Measurements from ENCODE around the gene ZNF616.

ZNF616 gene

DNA sequence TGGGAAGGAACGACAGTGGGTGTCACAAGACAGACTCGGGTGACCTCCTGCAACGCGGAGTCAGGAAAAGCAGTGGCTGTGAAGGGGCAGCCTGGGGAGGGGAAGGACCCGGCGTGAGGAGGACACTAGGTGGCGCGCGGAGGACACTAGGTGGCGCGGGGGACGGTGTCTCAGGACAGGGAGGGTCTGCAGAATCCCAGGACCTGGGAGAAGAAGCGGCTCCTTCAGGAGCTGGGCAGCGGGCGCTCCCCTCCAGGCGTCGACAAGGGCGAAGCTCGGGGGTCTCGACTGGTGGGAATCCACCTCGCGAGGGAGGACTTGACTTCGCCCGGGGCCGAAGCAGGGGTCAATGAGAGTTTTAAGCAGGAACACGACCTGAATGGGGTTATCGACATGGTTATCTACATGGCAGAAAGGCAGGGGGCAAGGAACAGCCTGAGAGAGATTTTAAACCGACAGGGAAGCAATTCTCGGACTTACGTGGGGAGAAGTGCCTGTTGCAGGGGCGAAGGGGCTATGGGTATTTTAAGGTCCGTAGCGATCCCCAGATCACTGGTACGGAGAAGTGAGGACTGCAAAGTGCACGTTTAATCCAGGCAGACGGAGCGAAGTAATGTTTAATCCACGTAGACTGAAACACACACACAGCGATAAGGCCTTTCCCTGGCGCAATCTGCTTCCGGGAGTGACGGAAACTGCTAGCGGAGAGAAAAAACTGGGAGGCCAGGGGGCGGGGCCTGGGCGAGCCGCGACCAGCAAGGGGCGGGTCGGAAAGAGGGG lies at the start of gene ZNF616:
TSS of gene ZNF616 (minus strand) at position 687 of the 780 bp plus-strand sequence. CDS start 9,426 bp downstream, outside the sequence.
- FAIRE-seq, result peak; percentile 93

DNA sequence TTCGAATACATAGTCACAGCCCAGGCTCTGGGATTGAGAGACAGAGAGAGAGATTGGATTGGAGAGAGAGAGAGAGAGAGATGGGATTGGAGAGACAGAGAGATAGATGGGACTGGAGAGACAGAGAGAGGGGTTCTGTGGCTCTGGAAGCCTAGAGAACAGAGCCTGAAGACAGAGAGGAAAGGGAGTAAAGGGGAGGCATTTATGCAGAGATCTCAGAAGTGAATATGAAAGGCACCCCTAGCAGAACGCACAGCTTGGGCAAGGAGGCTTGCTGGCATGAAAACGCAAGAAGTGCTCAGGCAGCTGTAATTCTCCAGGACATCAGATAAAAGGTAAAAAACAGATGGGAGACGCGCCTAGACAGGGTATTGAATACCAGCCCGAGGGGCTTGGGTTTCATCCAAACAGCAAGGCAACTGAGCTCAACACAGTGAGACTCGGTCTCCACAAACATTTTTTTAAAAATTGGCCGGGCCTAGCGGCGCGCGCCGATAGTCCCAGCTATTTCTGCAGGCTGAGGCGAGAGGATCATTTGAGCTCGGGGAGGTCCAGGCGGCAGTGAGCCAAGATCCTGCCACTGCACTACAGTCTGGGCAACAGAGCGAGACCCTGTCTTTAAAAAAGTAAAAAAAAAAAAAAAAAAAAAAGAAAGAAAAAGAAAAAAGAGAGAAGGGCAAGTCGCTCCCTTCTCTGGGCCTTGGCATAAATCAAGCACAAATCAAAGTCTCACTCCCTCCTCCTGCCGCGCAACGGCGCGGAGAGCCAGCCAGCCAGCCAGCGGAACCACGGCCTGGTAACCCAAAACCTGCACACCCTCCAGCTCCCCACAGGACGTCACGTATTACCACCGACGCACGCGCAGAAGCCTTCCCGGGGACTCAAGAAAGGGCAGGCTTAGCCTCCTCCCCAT lies 49.3 kb upstream of the ZNF616 start:
- FAIRE-seq, result no peak

DNA sequence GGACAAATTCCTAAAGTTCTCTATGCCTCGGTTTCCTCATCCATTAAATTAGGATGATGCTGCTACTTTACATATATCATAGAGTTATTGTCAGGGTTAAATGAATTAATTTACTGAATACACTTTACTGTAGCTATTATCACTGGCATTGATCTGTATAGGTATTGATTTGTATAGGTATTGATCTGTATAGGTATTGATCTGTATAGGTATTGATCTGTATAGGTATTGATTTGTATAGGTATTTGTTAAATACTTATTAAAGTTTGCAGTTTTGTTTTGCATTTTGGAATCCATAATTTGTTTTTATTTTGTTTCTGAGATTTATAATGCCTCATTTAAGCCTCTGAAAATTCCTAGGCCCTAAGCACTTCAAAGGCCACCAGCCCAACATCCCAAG lies 47.7 kb upstream of the ZNF616 start:
- FAIRE-seq, result no peak

DNA sequence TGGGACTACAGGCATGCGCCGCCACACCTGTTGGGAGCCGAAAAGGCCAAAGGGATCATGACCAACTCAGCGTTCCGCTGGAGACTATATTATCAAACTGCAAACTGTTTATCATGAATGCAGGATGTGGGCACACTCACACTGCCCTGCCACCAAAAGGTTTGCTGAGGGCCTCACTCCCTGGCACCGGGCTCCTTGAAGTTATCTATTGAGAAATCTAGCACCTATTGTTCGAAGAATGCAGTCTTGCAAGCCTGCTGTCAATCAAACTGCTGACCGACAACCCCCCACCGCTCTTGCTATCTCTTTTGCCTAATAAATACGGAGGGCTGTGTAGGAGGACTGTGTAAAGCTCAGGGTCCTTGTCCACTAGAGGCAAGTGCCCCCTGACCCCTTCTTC lies 36.8 kb upstream of the ZNF616 start:
- FAIRE-seq, result no peak

DNA sequence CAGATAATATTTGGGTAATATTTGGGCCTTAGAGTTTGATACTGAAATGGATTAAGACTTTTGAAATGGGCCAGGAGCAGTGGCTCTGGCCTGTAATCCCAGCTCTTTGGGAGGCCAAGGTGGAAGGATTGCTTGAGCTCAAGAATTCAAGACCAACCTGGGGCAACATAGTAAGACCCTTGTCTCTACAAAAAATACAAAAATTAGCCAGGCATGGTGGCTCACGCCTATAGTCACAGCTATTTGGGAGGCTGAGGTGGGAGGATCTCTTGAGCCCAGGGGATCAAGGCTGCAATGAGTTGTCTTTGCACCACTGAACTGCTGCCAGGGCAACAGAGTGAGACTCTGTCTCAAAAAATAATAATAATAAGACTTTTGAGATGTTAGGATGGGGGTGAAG lies 32.6 kb upstream of the ZNF616 start:
- FAIRE-seq, result no peak

DNA sequence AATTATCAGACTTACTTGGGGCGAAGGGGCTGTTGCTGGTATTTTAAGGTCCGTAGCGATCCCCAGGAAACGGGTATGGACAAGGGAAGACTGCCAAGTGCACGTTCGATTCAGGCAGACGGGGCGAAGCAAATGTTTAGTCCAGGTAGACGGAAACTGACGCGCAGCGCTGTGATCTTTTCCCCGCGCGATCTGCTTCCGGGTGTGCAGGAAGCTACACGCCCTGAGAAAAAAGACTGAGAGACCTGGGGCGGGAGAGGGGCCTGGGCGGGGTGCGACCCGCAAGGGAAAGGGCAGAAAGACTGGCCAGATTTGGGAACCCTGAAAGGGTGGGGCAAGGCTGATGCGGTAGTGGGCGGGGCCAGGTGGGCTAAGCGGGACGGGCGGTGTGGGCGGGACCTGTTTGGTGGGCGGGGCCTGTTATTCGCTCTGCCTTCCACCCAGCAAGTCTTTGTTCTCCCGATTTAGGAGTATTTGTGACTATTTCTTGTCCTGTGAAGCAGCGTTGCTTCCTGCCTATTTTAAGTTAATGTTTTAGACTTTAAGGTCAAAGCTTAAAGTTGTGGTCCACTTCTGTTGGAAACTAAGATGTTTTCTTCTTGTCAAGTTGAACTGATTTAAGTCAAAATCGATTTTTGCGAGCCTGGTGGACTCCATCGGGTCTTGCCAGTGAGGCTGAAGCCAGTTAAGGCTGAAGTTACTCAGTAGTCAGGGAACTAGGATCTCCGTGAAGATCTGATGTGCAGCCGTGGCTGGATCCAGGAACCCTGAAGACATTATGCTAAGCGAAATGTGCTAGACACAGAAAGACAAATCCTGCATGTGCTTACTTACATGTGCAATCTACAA lies 31.8 kb upstream of the ZNF616 start, which contains the start of gene ZNF836:
TSS of gene ZNF836 (minus strand) at position 301 of the 849 bp plus-strand sequence. CDS start 3,549 bp downstream, outside the sequence.
- no peak for FAIRE-seq

DNA sequence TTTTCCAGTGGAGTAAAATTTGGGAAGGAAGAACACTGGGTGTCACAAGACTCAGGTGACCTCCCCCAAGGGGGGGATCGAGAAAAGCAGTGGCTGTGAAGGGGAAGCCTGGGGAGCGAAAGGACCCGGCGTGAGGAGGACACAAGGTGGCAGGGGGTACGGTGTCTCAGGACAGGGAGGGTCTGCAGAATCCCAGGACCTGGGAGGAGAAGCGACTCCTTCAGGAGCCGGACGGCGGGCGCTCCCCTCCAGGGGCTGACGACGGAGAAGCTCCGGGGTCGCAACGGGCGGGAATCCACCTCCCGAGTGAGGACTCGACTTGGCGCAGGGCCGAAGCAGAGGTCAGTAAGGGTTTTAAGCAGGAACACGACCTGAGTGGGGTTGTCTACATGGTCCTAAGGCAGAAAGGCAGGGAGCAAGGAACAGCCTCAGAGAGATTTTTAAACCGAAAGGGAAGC lies 31.2 kb upstream of the ZNF616 start:
- FAIRE-seq, result no peak

DNA sequence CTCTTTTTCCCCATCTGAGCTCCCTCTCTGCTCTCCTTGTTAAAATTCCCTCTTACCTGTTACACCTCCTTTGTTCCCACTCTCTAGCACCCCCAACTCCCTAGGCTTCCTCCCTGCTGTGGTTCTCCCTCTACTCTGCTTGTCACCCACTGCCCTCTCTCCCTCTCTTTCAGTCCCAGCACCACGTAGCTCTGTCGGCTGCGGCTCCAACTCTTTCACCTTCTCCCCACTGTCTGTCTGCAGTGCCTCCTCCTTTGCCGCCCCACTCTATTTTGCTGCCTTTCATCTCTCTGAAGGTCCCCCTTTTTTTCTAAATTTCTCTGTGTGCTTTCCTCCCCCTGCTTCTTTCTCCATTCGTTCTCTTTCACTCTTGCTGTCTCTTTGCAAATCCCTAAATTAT lies 30.6 kb upstream of the ZNF616 start:
- FAIRE-seq, result no peak

DNA sequence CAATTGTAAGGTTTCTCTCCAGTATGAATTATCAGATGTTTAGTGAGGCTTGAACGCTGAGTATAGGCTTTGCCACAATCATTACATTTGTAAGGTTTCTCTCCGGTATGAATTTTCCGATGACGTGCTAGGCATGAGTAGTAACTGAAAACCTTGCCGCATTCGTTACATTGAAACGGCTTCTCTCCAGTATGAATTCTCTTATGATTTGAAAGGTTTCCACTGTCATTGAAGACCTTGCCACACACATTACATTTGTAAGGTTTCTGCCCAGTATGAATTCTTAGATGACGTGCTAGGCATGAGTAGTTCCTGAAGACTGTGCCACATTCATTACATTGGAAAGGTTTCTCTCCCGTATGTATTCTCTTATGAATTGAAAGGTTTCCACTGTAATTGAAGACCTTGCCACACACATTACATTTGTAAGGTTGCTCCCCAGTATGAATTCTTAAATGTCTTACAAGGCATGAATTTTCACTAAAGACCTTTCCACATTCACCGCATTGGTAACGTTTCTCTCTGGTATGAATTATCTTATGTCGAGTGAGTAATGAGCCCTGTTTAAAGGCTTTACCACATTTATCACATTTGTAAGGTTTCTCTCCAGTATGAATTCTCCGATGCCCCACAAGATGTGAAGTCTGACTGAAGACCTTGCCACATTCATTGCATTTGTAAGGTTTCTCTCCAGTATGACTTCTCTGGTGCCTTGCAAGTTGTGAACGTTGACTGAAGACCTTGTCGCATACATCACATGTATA lies 16.0 kb upstream of the ZNF616 start:
- no peak for FAIRE-seq

DNA sequence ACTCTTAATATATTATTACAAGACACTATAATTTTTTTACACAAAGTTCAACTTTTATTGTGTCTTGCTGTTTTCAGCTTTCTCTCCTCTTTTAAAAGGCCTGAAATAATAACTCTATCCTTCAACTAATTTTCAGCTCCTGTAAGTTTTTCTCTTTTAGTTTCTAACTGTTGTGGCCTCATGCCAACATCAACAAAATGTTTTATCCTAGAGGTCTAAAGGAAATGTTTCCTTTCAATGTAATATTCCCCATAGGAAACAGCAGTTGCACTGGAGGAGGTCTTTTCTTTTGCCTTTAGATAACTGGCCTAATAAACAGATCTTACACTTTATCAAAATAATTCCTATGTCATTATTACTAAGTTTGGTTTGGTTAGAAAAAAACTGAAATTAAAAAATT lies 8.5 kb upstream of the ZNF616 start:
- no peak for FAIRE-seq

DNA sequence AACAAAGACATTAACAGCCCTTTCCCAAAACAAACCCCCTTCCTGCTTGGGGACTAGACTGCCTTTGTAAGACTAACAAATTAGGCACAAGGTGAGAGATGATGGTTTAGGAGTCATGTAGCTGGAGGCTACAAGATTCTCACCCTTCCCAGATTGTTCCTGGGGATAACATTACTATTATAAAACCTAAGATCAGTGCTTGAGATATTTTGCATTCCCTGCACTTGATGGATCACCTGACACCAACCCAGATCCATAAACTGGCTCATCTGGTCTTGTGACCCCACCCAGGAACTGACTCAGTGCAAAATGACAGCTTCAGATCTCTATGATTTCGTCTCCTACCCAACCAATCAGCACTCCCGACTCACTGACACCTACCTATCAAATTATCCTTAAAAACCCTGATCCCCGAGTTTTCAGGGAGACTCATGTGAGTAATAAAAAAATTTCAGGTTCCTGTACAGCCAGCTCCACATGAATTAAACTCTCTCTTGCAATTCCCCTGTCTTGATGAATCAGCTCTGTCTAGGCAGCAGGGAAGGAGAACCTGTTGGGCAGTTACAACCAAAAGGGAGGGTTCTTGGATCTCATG lies 2.4 kb upstream of the ZNF616 start:
- no peak for FAIRE-seq

DNA sequence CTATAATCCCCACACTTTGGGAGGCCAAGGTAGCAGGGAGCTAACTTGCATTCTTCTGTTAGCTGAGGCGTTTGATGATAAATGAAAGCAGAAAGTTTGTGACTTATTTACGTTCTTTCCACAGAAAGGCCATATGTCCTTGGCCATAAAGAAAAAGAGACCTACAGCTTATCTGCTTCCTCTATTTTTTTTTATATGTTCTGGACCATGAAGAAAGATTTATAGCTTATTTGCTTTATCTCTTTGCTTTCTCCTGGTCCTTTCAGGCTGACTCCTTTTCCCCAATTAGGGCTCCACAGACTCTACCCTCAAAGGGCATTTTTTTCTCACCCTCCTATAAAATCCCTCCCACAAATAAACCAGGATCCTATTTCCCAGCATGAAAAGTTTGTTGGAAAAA lies 1.5 kb upstream of the ZNF616 start:
- no peak for FAIRE-seq

DNA sequence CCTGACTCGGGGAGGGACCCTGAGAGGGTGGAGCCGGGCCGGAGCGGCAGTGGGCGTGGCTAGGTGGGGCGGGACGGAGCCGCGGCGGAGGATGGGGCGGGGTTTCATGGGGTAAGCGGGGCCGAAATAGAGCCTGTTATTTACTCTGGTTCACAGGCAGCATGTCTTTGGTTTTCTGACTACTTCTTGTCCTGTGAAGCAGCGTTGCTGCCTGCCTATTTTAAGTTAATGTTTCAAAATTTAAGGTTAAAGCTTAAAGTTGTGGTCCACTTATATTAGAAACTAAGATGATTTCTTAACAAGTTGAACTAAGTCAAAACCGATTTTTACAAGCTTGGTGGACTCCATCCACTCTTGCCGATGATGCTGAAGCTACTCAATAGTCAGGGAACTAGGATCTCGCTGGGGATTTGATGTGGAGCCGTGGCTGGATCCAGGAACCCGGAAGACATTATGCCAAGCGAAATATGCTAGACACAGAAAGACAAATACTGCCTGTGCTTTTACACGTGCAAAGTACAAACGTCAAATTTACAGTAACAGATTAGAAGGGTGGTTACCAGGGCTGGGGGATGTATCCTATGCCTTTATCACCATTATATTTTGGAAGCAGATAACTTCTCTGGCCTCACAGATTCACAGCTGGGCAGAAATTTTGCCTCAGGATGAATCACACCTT lies 433 bp upstream of the ZNF616 start:
- FAIRE-seq, result no peak

DNA sequence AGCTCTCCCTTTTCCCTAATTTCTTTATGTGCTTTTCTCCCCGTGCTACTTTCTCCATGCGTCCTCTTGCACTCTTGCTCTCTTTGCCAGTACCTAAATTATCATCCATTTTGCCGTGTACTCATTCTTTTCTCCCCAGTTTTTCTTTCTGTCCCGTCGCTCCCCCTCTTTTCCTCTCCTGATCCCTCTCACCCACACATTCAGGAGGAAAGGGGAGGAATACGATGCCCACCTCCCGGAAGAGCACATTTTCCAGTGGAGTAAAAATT lies 821 bp downstream of the ZNF616 start:
- no peak for FAIRE-seq

DNA sequence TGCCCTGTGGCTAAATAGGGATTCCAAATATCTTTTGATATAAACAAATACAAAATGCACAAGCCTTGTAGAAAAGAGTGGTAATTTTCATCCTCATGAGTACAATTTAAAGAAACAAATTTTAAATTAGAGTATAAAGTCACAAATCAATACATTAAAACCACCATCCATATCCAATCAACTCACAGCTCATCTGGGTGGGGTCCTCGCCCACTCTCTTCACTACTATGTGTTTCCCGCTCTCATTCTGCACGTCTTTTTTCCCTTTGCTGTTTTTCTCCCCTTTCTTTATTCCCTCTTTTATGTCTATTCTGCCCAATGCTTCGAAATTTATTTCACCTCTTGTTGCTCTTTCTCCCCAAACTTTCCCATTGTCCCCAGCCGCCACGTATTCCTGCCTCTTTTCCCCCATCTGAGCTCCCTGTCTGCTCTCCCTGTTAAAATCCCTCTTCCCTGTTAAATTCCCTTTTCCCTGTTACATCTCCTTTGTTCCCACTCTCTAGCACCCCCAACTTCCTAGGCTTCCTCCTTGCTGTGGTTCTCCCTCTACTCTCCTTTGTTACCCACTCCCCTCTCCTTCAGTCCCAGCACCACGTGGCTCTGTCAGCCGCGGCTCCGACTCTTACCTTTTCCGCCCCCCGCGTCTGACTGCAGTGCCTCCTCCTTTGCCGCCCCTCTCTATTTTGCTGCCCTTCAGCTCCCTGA lies 1.3 kb downstream of the ZNF616 start:
- no peak for FAIRE-seq

DNA sequence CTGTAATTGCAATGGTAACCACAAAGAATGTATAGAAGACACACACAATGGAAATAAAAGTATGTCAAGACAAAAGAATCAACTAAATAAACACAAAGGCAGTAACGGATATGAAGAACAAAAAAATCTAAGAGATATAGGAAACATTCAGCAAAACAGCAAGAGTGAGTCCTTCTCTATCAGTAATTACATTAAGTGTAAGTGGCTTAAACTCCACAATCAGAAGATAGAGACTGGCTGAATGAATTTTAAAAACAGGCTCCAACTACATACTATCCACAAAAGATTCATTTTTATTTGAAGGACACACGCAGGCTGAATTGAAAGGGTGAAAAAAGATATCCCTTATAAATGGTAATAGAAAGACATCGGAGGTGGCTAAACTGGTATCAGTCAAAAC lies 19.5 kb downstream of the ZNF616 start:
- FAIRE-seq, result no peak

DNA sequence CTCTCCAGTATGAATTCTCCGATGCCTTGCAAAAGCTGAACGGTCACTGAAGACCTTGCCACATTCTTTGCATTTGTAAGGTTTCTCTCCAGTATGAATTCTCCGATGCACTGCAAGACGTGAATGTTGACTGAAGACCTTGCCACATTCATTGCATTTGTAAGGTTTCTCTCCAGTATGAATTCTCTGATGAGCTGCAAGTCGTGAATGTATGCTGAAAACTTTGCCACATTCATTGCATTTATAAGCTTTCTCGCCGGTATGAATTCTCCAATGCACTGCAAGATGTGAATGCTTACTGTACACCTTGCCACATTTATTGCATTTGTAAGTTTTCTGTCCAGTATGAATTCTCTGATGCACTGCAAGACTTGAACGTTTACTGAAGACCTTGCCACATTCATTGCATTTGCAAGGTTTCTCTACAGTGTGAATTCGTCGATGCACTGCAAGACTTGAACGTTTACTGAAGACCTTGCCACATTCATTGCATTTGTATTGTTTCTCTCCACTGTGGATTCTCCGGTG lies 24.1 kb downstream of the ZNF616 start:
- no peak for FAIRE-seq

DNA sequence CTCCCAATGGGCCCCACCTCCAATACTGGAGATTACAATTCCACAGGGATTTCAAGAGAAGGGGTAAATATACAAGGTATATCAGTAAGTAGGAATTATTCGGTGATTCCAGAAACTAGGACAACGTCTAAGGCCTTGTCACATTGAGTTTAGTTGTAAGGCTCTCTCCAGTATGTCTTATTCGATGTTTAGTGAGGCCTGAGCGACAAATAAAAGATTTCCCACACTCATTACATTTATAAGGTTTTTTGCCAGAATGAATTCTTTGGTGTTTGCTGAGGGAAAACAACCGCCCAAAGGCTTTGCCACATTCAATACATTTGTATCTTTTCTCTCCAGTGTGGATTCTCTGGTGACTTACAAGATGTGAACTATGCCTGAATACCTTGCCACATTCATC lies 25.0 kb downstream of the ZNF616 start:
- no peak for FAIRE-seq

DNA sequence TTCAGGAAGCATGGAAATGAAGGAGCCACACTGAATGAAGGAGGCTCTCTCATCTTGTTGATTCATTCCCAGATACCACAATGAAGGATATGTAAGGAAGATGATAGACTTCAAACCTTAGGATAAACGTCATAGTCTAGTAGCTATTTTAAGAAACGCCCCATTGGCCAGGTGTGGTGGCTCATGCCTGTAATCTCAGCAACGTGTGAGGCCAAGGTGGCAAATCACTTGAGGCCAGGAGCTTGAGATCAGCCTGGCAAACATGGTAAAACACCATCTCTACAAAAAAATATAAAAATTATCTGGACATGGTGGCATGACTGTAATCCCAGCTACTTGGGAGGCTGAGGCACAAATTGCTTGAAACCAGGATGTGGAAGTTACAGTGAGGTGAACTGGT lies 27.1 kb downstream of the ZNF616 start:
- no peak for FAIRE-seq

DNA sequence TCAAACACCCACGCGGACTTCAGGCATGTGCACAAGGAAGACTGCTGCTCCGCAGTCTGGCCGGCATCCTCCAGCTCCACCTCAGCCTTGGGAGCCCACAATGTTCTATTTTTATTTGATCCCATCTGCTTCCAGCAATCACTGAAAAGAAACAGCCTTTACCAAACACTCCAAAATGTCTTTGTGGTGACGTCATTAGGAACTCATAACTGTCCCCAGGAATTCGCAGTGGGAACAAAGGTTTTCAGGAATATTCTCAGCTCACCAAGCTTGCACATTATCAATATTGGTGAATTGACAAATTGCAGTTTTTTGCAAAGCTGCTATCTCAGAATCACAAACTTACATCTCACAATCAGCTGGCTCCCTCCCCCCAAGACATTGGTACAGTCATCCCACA lies 29.0 kb downstream of the ZNF616 start:
- FAIRE-seq, result no peak
